ENCODE data around the gene TAAR1. TPM values are rescaled to one million over a fixed set of nuclear protein-coding genes. Genes with fewer than 3 reads are reported as not detected.

TAAR1 gene, protein sequence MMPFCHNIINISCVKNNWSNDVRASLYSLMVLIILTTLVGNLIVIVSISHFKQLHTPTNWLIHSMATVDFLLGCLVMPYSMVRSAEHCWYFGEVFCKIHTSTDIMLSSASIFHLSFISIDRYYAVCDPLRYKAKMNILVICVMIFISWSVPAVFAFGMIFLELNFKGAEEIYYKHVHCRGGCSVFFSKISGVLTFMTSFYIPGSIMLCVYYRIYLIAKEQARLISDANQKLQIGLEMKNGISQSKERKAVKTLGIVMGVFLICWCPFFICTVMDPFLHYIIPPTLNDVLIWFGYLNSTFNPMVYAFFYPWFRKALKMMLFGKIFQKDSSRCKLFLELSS
- total RNA-seq, result not detected in 2 replicates

DNA sequence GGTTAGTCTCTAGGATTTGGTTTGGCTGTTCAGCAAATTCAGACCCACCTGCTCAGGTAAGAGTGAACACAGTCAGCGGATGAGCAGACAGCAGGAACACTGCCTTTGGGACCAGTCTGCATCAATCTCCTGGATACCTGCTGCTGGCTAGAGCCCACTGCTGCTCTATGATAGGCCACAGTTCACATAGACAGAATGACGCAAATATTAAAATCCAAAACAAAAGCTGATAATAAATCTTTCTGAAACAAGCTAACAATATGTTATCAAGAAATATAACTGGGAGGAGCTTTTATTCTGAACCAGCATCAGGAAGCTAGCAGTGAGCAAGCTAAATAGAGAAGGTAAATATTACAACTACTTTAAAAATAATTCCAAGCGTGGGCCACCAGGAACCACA is at the start of gene TAAR1:
TAAR1 (minus strand) TSS at position 101 of the 400 bp plus-strand sequence. CDS start 13,179 bp downstream, outside the sequence.

DNA sequence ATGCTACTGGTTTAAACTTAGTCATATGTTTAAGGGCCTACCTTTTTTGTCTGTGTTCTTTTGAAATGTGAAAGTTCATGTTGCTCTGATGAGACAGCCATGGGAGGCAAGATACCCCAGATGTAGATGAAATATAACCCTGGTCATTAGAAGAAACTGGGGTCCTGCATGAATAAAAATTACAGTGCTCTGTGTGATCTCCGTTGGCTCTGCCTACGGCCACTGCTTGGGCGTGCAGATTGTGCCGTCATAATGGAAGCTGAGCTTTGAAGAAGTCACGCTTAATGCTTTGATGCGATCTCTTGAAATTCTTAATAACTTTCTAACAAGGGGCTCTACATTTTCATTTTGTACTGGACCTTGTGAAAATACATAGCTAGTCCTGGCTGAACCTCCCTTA is 34.8 kb downstream of the TAAR1 start, which contains the start of gene TAAR2:
TAAR2 (minus strand) TSS at position 101 of the 400 bp plus-strand sequence; CDS start at position 101, 0 bp downstream.

Other genes with a start within 250 kb of the TAAR1 start
- gene STX7, start 146.1 kb downstream of the TAAR1 start, total RNA-seq, result 40.6 and 83.9 TPM in 2 replicates
- not detected in 2 replicates for gene TAAR9, start 120.9 kb downstream of the TAAR1 start, total RNA-seq
- not detected in 2 replicates for gene TAAR8, start 106.5 kb downstream of the TAAR1 start, total RNA-seq
- not detected in 2 replicates for gene TAAR6, start 88.9 kb downstream of the TAAR1 start, total RNA-seq
- not detected in 2 replicates for gene TAAR5, start 69.4 kb downstream of the TAAR1 start, total RNA-seq
- gene TAAR2, start 34.9 kb downstream of the TAAR1 start, total RNA-seq, result not detected in 2 replicates
- 0.19 and 0.26 TPM in 2 replicates for gene VNN1, start 54.9 kb upstream of the TAAR1 start, total RNA-seq
- 0.56 and 0.66 TPM in 2 replicates for gene VNN2, start 98.7 kb upstream of the TAAR1 start, total RNA-seq
- gene SLC18B1, start 139.5 kb upstream of the TAAR1 start, total RNA-seq, result 10.4 and 15.4 TPM in 2 replicates
- gene RPS12, start 155.4 kb upstream of the TAAR1 start, total RNA-seq, result 1,473 and 1,751 TPM in 2 replicates

Data from aortic smooth muscle cell (primary cell).